ENCODE data around the gene CLSTN3. TPM values are rescaled to one million over a fixed set of nuclear protein-coding genes. Genes with fewer than 3 reads are reported as not detected.

The CLSTN3 gene
- total and polyA plus RNA-seq, 5 donors from 2014 or later: 2.2 to 64.9 (median 4.1) TPM

- H3K9me3 Mint-ChIP-seq: no peaks in the 10 kb centered on the region
- peak overlapping the region; percentile 86 for H3K27ac ChIP-seq (ENCODE audit: insufficient read depth, low read length, poor library complexity, severe bottlenecking)
- peaks cover 21% of the 10 kb centered on the region for H3K4me1 ChIP-seq (ENCODE audit: control insufficient read depth, insufficient read depth, low read length, poor library complexity, severe bottlenecking)
- DNase-seq: peak; percentile 49 to 63 (median 57)
- H3K36me3 Mint-ChIP-seq: peaks cover 12% of the 10 kb centered on the region
- H3K27ac Mint-ChIP-seq: peak overlapping the region; percentile 96 to 99 (median 97)
- H3K4me3 ChIP-seq (ENCODE audit: low read depth, low read length): peak overlapping the region; percentile 92
- no peaks in the 10 kb centered on the region for H3K9me3 ChIP-seq (ENCODE audit: control insufficient read depth in 2 of 2, low read length in 2 of 2)
- H3K27me3 ChIP-seq (ENCODE audit: control insufficient read depth, insufficient read depth, low read length): no peaks in the 10 kb centered on the region
- peak overlapping the region; percentile 95 to 98 (median 96) for H3K4me3 Mint-ChIP-seq
- peaks cover 4% of the 10 kb centered on the region for H3K27me3 Mint-ChIP-seq
- peak; percentile 17 to 19 for ATAC-seq (ENCODE audit: low read depth in 2 of 2)
- H3K36me3 ChIP-seq (ENCODE audit: control insufficient read depth, insufficient read depth, low read length): peaks cover 7% of the 10 kb centered on the region
- H3K4me1 Mint-ChIP-seq: peaks cover 16 to 45% (median 34%) of the 10 kb centered on the region in 4 donors
Measured at GRCh38 chr12:7188562-7189397, 58.6 kb downstream of the CLSTN3 start.

GRCh38 chr12:7189398-7190267 lies 59.5 kb downstream of the CLSTN3 start, which contains the start of gene PEX5:
Gene PEX5 (plus strand): TSS chr12:7189686. CDS start chr12:7190378, 692 bp downstream.
- peaks cover 21% of the 10 kb centered on the region for H3K4me1 ChIP-seq (ENCODE audit: control insufficient read depth, insufficient read depth, low read length, poor library complexity, severe bottlenecking)
- Mint-ChIP-seq H3K36me3 (peaks cover 17% of the 10 kb centered on the region), H3K4me3 (peak within 1 kb of the TSS; percentile 95 to 98 (median 96)), H3K27ac (peak within 1 kb of the TSS; percentile 96 to 99 (median 97)), H3K4me1 (peaks cover 24 to 51% (median 36%) of the 10 kb centered on the region in 4 donors), H3K27me3 (peaks cover 4% of the 10 kb centered on the region), H3K9me3 (no peaks in the 10 kb centered on the region)
- peak within 1 kb of the TSS; percentile 86 for H3K27ac ChIP-seq (ENCODE audit: insufficient read depth, low read length, poor library complexity, severe bottlenecking)
- no peaks in the 10 kb centered on the region for H3K27me3 ChIP-seq (ENCODE audit: control insufficient read depth, insufficient read depth, low read length)
- ATAC-seq (ENCODE audit: low read depth in 2 of 2) (peak; percentile 97 to 99), DNase-seq (peak; percentile 78 to 96 (median 84))
- H3K4me3 ChIP-seq (ENCODE audit: low read depth, low read length): peak within 1 kb of the TSS; percentile 92
- H3K36me3 ChIP-seq (ENCODE audit: control insufficient read depth, insufficient read depth, low read length): peaks cover 7% of the 10 kb centered on the region
- H3K9me3 ChIP-seq (ENCODE audit: control insufficient read depth in 2 of 2, low read length in 2 of 2): no peaks in the 10 kb centered on the region

GRCh38 chr12:7190268-7191055 lies 60.3 kb downstream of the CLSTN3 start:
- H3K4me1 Mint-ChIP-seq: peaks cover 29 to 59% (median 43%) of the 10 kb centered on the region in 4 donors

GRCh38 chr12:7193674-7194073 lies 63.5 kb downstream of the CLSTN3 start:
- H3K36me3 Mint-ChIP-seq: peaks cover 30% of the 10 kb centered on the region
- peak overlapping the region in 1 of 3 donors; percentile 53 for H3K27ac Mint-ChIP-seq
- no peaks in the 10 kb centered on the region for H3K9me3 ChIP-seq (ENCODE audit: control insufficient read depth in 2 of 2, low read length in 2 of 2)

More at GRCh38 chr12:7190268-7191055, 60.3 kb downstream of the CLSTN3 start:
- no peaks in the 10 kb centered on the region for H3K9me3 Mint-ChIP-seq
- Histone ChIP-seq H3K27me3 (ENCODE audit: control insufficient read depth, insufficient read depth, low read length) (no peaks in the 10 kb centered on the region), H3K4me3 (ENCODE audit: low read depth, low read length) (peak overlapping the region; percentile 53), H3K36me3 (ENCODE audit: control insufficient read depth, insufficient read depth, low read length) (peaks cover 7% of the 10 kb centered on the region), H3K4me1 (ENCODE audit: control insufficient read depth, insufficient read depth, low read length, poor library complexity, severe bottlenecking) (peaks cover 21% of the 10 kb centered on the region), H3K9me3 (ENCODE audit: control insufficient read depth in 2 of 2, low read length in 2 of 2) (no peaks in the 10 kb centered on the region), H3K27ac (ENCODE audit: insufficient read depth, low read length, poor library complexity, severe bottlenecking) (peak overlapping the region; percentile 86)
- H3K4me3 Mint-ChIP-seq: peak overlapping the region; percentile 77 to 96 (median 88)
- H3K27me3 Mint-ChIP-seq: peaks cover 4% of the 10 kb centered on the region
- ATAC-seq (ENCODE audit: low read depth in 2 of 2) (no peak), DNase-seq (peak in 2 of 3 donors; percentile 5 to 6)
- H3K36me3 Mint-ChIP-seq: peaks cover 22% of the 10 kb centered on the region
- H3K27ac Mint-ChIP-seq: peak overlapping the region; percentile 12 to 86 (median 34)

GRCh38 chr12:7197841-7198240 lies 67.7 kb downstream of the CLSTN3 start:
- no peak for ATAC-seq (ENCODE audit: low read depth in 2 of 2)
- no peaks in the 10 kb centered on the region for H3K4me1 ChIP-seq (ENCODE audit: control insufficient read depth, insufficient read depth, low read length, poor library complexity, severe bottlenecking)
- H3K4me3 ChIP-seq (ENCODE audit: low read depth, low read length): no peak overlapping the region
- Mint-ChIP-seq H3K4me1 (peaks cover 11 to 23% (median 18%) of the 10 kb centered on the region in 4 donors), H3K9me3 (no peaks in the 10 kb centered on the region), H3K36me3 (peaks cover 40% of the 10 kb centered on the region), H3K27me3 (no peaks in the 10 kb centered on the region), H3K27ac (no peak overlapping the region), H3K4me3 (no peak overlapping the region)
- no peaks in the 10 kb centered on the region for H3K9me3 ChIP-seq (ENCODE audit: control insufficient read depth in 2 of 2, low read length in 2 of 2)
- no peaks in the 10 kb centered on the region for H3K27me3 ChIP-seq (ENCODE audit: control insufficient read depth, insufficient read depth, low read length)
- no peak overlapping the region for H3K27ac ChIP-seq (ENCODE audit: insufficient read depth, low read length, poor library complexity, severe bottlenecking)
- H3K36me3 ChIP-seq (ENCODE audit: control insufficient read depth, insufficient read depth, low read length): peaks cover 19% of the 10 kb centered on the region
- DNase-seq: no peak

More at GRCh38 chr12:7193674-7194073, 63.5 kb downstream of the CLSTN3 start:
- peaks cover 16% of the 10 kb centered on the region for H3K4me1 ChIP-seq (ENCODE audit: control insufficient read depth, insufficient read depth, low read length, poor library complexity, severe bottlenecking)
- Mint-ChIP-seq H3K9me3 (no peaks in the 10 kb centered on the region), H3K27me3 (no peaks in the 10 kb centered on the region), H3K4me1 (peaks cover 29 to 54% (median 40%) of the 10 kb centered on the region in 4 donors), H3K4me3 (peak overlapping the region in 2 of 4 donors; percentile 16 to 20)
- H3K4me3 ChIP-seq (ENCODE audit: low read depth, low read length): no peak overlapping the region
- no peaks in the 10 kb centered on the region for H3K27me3 ChIP-seq (ENCODE audit: control insufficient read depth, insufficient read depth, low read length)
- peaks cover 7% of the 10 kb centered on the region for H3K36me3 ChIP-seq (ENCODE audit: control insufficient read depth, insufficient read depth, low read length)
- H3K27ac ChIP-seq (ENCODE audit: insufficient read depth, low read length, poor library complexity, severe bottlenecking): no peak overlapping the region
- ATAC-seq (ENCODE audit: low read depth in 2 of 2): no peak
- DNase-seq: no peak

GRCh38 chr12:7203109-7203508 lies 72.9 kb downstream of the CLSTN3 start:
- Histone ChIP-seq H3K9me3 (ENCODE audit: control insufficient read depth in 2 of 2, low read length in 2 of 2) (no peaks in the 10 kb centered on the region), H3K4me1 (ENCODE audit: control insufficient read depth, insufficient read depth, low read length, poor library complexity, severe bottlenecking) (no peaks in the 10 kb centered on the region), H3K27ac (ENCODE audit: insufficient read depth, low read length, poor library complexity, severe bottlenecking) (no peak overlapping the region), H3K27me3 (ENCODE audit: control insufficient read depth, insufficient read depth, low read length) (no peaks in the 10 kb centered on the region), H3K36me3 (ENCODE audit: control insufficient read depth, insufficient read depth, low read length) (peaks cover 50% of the 10 kb centered on the region), H3K4me3 (ENCODE audit: low read depth, low read length) (no peak overlapping the region)
- no peak for DNase-seq
- Mint-ChIP-seq H3K36me3 (peaks cover 70% of the 10 kb centered on the region), H3K27me3 (no peaks in the 10 kb centered on the region), H3K27ac (no peak overlapping the region), H3K4me1 (peaks cover 0 to 4% (median 0%) of the 10 kb centered on the region in 4 donors), H3K9me3 (peaks cover 0 to 2% (median 0%) of the 10 kb centered on the region in 7 donors), H3K4me3 (no peak overlapping the region)
- ATAC-seq (ENCODE audit: low read depth in 2 of 2): no peak

- no peak for ATAC-seq (ENCODE audit: low read depth in 2 of 2)
Measured at GRCh38 chr12:7205091-7205490, 74.9 kb downstream of the CLSTN3 start.

More at GRCh38 chr12:7205091-7205490, 74.9 kb downstream of the CLSTN3 start:
- no peak for DNase-seq
- H3K36me3 ChIP-seq (ENCODE audit: control insufficient read depth, insufficient read depth, low read length): peaks cover 67% of the 10 kb centered on the region
- no peaks in the 10 kb centered on the region for H3K9me3 ChIP-seq (ENCODE audit: control insufficient read depth in 2 of 2, low read length in 2 of 2)
- Mint-ChIP-seq H3K4me3 (no peak overlapping the region), H3K9me3 (peaks cover 0 to 8% (median 2%) of the 10 kb centered on the region in 7 donors), H3K4me1 (peaks cover 0 to 4% (median 0%) of the 10 kb centered on the region in 4 donors), H3K27ac (no peak overlapping the region), H3K36me3 (peaks cover 85% of the 10 kb centered on the region), H3K27me3 (no peaks in the 10 kb centered on the region)
- no peaks in the 10 kb centered on the region for H3K27me3 ChIP-seq (ENCODE audit: control insufficient read depth, insufficient read depth, low read length)
- H3K4me3 ChIP-seq (ENCODE audit: low read depth, low read length): no peak overlapping the region
- no peaks in the 10 kb centered on the region for H3K4me1 ChIP-seq (ENCODE audit: control insufficient read depth, insufficient read depth, low read length, poor library complexity, severe bottlenecking)
- H3K27ac ChIP-seq (ENCODE audit: insufficient read depth, low read length, poor library complexity, severe bottlenecking): no peak overlapping the region
